Measurements from ENCODE around the gene KRT24.
"Not testable (repeated sequence)": the region's sequence is repeated elsewhere in the genome, so short reads cannot be mapped to it uniquely, and the experiment has no call there.

The KRT24 gene

DNA sequence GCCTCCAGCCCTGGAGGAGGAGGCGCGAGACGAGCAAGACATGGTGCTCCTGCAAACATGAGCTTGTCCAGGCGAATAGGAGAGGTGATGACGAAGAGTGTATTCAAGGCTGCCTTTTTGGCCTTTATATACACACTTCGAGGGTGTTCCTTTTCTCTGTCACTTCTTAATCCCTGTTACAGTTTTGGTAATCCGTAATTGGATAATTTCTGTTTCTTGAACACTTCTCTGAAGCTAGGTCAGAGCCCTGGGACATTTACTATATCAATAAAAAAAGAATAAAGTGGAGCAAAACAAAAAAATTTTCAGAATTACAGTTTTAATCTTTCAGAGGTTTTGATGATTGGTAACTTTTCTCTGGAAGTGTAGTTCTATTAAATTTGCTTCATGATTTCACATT is at the start of gene KRT24:
Gene KRT24, minus strand, starts transcription at position 101 of the 400 bp plus-strand sequence. Its CDS starts 59 bp downstream, at position 42.
- DNase-seq, result no peak

DNA sequence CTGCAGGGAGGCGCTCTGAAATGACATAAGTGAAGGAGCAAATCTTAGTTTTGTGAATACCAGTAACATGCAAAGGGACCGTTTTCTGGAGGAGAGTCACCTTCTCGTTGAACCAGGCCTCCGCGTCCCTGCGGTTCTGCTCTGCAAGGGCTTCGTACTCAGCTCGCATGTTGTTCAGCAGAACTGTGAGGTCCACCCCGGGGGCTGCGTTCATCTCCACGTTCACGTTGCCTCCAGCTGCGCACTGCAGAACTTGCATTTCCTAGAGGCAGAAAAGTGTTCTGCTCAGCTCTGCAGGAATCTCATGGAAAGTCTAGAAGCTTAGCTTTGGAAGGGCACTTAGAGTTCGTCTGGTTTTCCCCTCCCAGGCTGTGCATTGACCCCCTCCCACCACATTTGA is 47.5 kb upstream of the KRT24 start:
- no peak for DNase-seq

DNA sequence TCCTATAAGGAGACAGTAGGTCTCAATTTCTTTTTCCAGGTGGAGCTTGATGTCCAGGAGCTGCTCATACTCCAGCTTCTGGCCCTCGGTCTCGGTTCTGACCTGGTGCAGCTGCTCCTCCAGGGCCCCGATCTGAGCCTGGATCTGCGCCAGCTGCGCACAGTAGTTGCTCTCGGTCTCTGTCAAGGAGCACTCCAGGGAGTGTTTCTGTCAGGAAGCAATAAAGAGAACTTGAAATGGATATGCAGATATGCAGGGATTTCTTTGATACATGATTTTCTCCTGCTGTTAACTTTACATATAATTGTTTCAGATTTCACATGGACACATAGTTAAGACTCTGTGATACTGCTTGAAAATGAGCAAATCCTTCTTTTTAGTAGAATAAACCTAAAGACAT is 46.8 kb upstream of the KRT24 start:
- DNase-seq, result no peak

DNA sequence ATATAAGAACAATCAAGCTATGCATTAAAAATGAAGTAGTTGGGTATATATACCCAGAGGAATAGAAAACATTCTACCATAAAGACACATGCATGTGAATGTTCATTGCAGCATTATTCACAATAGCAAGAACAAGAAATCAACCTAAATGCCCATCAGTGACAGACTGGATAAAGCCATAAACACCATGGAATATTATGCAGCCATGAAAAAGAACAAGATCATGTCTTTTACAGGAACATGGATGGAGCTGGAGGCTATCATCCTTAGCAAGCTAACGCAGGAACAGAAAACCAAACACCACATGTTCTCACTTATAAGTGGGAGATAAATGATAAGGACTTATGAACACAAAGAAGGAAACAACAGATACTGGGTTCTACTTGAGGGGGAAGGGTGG is 45.1 kb upstream of the KRT24 start:
- not testable (repeated sequence) for DNase-seq

DNA sequence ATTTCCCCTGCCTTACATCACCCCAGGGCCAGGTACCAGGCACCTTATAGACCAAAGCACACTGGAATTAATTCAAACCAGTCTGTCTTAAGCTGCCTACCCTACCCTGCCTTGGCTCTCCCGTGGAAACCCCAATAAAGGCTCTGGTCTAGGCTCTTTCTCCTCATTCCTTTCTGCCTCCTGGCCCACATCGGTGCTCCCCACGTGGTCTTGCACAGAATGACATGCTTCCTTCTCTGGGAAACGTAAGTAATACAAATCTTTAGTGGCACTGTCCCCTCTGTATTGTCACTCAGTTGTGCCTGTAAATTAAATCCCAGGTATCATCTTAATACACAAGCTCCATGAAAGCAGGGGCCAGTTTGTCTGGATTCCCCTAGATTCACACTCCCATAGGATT is 35.0 kb upstream of the KRT24 start:
- no peak for DNase-seq

DNA sequence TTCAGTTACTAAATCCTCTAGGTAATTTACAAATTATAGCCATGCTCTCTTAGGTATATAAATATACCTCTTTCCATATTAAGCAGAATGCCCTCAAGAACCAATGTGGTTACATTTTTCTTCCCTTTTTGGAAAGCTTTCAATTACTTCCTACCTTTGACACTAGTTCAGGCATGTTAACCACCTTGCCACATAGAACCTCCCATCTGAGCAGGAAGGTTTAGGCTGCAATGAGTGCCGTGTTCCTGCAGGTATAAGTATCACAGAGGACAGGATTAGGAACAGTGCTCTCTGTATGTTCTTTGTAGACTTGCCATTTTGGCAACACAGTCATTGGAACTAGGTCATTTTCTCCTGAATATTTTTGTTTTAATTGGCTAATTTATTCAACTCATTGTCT is 31.5 kb upstream of the KRT24 start:
- DNase-seq, result no peak

DNA sequence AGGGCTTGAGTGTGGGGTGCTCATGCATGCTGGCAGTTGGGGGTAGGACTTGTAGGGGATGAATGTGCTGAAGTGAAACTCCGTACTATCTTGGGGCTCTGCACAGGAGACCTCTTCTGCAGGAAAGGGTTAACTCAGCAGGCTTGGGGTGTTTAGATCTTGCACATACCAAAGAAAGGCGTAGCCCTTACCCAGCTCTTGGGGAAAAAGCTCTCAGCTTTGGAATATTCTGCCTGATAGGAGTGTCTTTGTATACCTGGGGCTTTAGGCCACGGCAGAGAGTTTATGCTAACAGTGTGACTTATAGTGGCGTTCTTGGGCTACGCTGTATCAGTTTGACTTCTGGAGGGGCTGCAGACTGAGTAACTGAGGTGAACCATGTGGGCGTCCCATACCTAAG is 30.5 kb upstream of the KRT24 start:
- DNase-seq, result no peak

DNA sequence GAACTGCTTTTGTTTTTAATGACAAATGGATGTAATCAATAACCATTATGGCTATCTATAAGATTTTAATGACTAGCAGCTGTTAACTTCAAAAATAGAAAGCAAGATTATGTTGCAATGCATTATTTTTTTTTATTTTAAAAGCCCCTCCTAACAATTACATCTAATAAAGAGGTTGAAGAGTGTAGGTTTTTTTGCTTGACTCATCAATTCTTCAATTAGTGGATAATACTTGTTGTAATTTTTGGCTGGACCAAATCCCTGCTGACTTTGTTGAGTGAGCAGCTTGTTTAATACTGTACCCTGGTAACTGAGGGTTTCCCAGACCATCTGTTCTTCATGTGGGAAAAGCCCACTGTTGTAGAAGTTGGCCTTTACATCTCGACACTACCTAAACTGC is 27.4 kb upstream of the KRT24 start:
- no peak for DNase-seq

DNA sequence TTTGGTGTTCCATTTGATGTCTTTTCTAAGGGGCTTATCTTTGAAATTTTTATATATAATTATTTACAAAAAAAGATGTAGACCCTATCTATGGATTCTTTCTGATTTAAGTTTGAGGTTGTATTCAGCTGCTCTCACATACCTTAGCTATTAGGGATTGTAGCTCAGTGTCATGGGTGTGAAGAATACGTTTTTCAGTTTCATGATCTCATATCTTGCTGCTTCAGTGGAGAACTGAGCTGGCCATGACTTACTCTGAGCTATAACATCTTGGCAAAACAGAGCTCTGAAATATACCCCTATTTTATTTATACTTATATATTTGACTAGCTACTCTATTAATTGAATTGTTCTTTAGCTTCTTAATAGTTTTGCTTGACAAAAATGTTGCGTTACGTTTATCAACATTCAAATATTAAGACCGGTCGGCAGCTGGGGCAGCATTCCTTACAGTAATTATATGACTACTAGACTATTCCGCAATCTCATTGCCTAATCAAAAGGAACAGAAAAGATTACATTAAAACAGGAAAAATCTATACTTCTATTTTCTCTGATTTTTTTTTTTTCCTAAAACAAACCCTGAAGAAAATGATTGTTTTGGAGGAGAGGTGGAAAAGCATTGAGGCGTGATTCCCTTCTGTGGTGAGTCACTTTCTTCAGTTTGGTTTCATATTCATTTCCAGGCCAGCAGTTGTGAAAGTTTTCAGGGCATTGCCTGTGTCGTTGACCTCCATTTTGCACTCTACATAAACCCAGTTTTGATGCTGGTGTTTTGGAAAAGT is 24.1 kb upstream of the KRT24 start:
- DNase-seq, result no peak

DNA sequence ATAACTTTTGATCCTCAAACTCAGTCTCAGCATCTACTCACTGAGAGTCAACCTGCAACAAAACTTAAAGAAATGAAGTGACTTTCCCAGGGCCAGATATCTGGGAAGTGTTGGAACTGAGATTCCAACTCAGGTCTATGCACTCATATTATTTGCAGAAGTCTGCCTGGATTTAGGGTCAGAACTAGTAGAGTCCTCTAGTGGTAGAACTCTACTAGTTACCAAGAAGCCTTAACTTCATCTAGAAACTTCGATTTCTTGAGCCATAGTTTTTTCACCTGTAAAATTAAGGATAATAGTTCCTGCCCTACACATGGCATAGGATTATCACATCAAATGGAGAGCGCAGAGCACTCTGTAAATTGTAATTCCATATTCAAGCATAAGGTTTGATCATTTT is 23.4 kb upstream of the KRT24 start:
- no peak for DNase-seq

DNA sequence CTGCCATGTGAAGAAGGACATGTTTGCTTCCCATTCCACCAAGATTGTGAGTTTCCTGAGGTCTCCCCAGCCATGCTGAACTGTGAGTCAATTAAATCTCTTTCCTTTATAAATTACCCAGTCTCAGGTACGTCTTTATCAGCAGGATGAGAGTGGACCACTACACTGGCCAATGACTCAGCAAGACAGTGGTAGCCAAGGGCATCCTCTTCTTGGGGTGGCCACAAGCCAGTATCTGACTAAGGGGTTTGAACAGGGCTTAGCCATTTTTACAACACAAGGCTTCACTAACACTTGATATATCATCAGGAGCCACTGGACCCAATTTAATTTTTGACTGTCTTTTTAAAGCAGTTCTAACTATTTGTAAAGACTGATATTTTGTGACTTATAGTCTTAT is 21.1 kb upstream of the KRT24 start:
- DNase-seq, result no peak

DNA sequence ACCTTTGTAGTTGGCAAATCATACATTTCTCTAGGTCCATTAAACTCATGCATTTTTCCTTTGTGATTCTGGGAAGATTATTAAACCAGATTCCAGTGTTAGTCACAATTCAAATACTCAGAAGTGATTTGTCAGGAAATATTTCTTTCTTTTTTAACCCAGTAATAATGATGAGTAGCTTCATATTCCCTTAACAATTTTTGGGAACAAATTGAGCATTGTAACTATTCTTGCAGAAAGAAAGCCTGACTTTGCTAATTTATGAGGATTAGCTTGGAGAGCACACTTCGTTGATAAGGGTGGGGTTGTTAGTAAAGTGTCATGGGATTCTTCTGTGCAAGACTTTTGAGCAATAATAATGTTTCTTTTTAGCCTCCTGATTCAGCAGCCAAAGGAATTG is 18.7 kb upstream of the KRT24 start:
- DNase-seq, result no peak

DNA sequence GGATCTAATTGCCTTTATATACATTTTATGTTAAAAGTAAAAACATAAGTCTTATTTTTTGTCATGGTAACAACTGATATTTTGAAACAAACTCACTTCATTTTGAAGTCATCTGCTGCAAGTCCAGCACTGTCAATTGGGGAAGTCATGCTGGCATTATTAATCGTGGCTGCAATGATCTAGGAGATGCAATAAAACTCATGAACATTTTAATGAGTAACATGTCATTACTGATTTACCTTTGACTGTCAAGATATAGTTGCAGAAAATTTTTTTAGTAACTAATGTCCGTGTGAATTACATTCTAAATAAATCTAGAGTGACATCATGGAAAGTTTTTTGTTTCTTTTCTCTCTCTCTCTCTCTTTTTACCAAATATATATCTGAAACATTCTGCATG is 17.3 kb upstream of the KRT24 start:
- no peak for DNase-seq

DNA sequence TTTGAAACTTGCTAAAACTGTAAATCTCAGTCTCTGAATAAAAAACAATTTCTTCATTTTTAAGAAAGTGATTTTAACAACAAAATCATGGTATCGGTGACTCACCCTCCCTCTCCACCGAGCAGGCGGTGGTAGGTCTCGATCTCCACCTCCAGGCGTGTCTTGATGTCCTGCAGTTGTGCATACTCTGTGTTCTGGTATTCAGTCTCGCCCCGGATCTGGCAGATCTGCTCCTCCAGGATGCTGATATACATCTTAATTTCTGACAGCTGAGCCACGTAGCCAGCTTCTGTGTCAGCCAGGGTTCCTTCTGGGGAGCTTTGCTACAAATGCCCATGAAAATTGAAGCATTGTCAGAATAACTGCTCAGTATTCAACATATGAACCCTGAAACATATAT is 15.4 kb upstream of the KRT24 start:
- DNase-seq, result no peak

DNA sequence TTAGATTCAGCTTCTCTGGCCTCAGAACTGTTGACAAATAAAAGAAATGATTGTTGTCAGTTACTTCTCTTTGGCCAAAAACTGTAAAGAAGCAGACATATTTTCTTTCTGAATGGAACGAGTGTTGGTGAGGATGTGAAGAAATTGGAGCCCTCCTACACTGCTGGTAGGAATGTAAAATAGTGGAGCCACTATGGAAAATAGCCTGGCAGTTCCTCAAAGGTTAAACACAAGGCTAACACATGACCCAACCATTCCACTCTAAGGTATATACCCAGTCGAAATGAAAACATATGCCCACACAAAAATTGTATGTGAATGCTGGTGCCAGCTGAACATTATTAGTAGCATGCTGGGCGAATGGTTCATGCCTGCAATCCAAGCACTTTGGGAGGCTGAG is 14.2 kb upstream of the KRT24 start:
- DNase-seq, result no peak

DNA sequence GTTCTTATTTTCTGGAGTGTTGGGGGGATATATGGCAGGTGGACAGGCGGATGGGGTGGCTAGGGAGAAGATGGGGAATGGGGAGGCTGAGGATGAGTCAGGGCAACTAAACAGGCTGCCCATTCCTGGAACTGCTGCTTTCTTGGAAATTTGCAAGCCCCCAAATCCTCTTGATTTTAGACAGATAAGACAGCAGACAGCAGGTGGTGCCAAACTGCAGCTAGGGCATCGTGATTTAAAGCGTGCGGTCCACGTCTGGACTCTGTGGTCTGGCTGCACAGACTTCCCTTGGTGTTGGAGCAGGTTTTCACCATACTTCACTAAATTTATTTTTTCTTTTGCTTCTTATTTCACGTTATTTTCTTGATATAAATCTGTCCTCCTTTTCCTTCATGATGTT is 10.9 kb upstream of the KRT24 start:
- no peak for DNase-seq

DNA sequence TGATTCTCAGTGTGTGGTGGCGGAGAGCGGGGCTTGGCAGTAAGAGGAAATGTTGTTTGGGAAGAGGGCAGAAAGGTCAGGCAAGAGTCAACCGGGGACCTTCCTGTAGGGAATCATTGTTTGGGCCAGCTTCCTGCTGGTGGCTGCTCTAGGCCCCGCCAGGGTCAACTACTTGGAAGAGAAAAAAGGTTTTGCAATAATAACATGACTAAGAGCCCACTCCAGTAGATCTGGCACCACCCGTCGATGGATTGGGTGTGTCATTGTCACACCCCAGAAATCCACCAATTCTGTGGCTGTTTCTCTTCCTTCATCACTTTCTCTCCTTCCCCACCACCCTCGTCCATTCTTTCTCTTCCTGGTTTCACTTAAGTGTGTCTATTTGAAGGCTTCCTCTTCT is 4.2 kb upstream of the KRT24 start:
- DNase-seq, result no peak

DNA sequence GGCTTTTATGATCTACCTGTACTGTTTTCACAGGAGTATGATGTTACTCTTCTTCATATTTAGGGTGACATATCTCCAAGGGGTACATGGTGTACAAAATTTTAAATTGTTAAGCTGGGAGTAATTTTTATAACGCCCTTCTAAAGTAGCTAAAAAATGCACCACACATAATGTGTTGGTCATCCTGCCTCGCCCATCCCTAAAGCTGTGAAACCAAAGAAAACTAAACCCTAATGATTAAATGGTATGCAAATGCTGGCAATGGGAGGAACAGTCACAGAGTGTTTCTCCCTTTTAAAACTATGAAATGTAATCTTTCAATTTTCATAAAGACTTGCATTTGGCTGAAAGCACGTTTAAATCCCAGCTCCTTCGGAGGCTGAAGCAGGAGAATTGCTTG is 2.0 kb upstream of the KRT24 start:
- no peak for DNase-seq

DNA sequence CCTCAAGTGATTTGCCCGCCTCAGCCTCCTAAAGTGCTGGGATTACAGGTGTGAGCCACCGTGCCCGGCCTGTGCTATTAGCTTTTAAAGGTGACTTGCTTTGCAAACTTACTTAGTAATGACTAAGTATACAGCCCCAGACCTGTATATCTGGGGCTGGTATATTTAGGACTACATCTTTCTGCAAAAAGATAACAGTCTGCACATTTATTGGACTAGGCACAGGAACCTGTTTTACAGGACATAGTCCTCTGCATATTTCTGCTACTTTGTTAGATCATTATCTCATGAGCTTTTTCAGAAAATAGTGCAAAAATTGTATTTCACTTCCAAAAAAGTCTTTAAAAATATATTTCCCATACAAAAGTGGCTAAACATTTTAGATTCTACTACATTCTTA is 1.3 kb downstream of the KRT24 start:
- DNase-seq, result no peak

DNA sequence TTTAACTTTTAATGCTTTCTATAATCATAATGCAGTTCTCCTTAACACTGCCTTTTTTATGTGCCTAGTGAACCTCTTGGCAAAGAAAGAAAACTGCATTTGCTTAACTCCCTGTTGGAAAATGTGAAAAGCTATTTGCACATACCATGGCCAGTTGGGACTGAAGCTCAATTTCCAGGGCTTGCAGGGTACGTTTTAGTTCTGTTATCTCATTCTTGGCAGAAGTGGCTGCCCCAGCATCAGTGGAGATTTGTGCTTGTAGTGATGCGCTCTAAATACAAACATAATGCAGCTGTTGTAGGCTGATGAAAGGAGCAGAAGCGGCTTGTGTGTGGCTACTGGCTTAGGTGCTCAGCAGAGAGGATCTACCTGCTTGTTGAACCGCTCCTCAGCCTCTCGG is 3.7 kb downstream of the KRT24 start:
- DNase-seq, result no peak

DNA sequence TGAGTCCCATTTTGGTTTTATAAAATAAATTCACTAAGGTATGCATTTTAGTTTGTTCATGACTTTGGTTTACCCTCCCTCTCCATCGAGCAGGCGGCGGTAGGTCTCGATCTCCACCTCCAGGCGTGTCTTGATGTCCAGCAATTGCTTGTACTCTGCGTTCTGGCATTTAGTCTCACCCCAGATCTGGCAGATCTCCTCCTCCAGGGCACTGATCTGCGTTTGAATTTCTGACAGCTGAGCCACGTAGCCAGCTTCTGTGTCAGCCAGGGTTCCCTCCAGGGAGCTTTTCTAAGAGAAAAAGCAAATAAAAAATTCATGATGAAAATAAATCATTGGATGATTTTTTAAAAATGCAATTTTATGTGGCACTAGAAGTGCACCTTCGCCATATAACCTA is 4.2 kb downstream of the KRT24 start:
- DNase-seq, result no peak

DNA sequence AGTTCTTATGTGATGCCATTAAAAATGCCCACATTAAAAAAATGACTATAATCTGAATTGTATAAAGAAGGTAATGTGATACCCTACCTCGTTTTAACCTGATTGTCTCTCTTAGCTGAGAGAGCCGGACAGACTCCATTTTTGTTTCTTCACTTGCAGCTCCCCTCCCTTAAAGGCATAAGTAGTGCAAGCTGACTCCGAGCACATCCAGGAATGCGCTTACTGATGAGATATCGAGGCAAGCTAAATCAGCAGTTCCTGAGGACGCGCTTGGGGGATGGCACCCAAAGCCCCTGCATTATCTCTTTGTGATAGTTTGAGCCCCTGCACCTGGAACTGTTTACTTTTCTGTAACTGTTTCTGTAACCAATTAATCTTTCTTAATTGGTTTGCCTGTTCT is 6.3 kb downstream of the KRT24 start:
- no peak for DNase-seq

DNA sequence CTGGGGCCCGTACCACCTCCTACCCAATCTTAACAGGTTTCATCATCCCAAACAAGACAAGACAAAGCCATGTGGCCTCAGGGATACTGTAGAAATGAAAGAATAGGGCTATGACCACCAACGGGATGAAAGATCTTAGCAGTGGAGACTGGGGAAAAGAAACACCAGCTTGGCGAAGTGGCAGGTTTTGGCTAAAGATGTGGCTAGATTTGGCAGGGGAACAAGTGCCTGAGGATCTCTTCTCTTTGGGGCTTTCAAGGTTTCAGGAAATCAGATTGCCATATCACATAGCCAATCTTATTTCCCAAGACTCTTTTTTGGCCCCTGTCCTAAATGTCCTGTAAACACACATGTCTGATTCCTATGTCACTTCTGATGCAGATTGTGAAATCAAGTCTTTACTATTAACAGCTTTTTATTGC is 6.9 kb downstream of the KRT24 start:
- DNase-seq, result no peak

DNA sequence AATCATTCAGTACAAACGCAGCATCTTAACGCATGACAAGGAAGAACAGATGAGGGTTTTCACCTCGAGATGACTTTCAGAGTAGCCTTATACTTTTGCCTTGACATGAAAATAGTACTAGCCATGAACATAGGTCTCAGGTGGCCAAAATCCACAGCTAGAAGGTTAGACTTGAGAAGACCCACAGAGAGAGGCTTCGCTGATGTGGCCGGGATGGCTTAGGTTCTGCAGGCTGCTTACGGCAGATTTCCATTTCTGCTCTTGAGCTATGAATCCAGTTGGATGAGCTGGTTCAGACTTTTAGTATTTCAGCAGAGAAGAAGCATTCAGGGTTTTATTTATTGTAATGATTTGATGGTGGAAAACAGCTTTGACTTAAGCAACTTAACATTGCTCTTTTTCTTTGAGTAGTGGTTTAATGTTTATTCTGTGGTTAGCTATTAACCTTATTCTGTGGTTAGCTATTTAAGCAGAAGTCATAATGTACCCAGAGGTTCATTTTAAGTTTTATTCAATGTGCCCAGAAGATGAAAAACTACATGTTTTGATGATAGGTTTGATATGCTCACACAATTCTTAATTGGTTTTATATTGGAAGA is 7.6 kb downstream of the KRT24 start:
- DNase-seq, result no peak

DNA sequence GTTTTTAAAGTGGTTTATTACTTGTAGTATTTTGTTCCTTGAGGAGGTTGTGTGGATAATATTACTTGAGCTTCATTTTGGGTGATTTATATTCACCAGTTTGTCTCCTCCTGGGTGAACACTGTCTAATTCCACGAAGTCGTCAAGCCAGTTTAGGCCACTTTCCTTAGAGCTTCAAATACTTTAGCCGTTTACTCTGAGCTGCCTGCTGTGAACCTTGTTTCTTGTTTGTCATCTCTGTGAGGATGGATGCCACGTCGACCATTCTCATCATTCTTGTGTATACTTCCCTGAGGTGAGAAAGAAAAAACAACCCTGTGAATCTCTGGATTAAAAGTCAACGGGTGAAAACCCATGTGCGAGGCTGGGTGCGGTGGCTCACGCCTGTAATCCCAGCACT is 9.0 kb downstream of the KRT24 start:
- no peak for DNase-seq
